CD4-positive, CD25-positive, alpha-beta regulatory T cell (primary cell): Measurements from ENCODE around the gene BBS12. TPM values are rescaled to one million over a fixed set of nuclear protein-coding genes. Genes with fewer than 3 reads are reported as not detected.
"Not testable (repeated sequence)": the region's sequence is repeated elsewhere in the genome, so short reads cannot be mapped to it uniquely, and the experiment has no call there.

ENCODE experiments used
- ATAC-seq, 2 donors: fragments of 150-1000 bp; cut with Tn5 transposase; one replicate each; pipeline ENCODE4 v1.10.0; 2021; ENCODE audit warnings: low read depth in 2 of 2, moderate number of reproducible peaks in 2 of 2, moderate library complexity in 1 of 2
- DNase-seq, 3 donors: peaks; one replicate each; pipeline versions ENCODE4 v3.0.0 to v3.0.0-alpha.2; 2012 to 2022; ENCODE audit warnings: mixed read lengths in 1 of 3
- H3K27ac ChIP-seq: one replicate; pipeline ENCODE4 v1.7.0; 2013; ENCODE audit warnings: mild to moderate bottlenecking, low read length; ENCODE audit not compliant: insufficient read depth, poor library complexity, severe bottlenecking
- H3K27me3 ChIP-seq: one replicate; pipeline ENCODE4 v1.7.0; 2013; ENCODE audit warnings: low read length; ENCODE audit not compliant: control insufficient read depth, insufficient read depth
- H3K36me3 ChIP-seq: one replicate; pipeline ENCODE4 v1.7.0; 2013; ENCODE audit warnings: mild to moderate bottlenecking, low read length, moderate library complexity; ENCODE audit not compliant: control insufficient read depth, insufficient read depth
- H3K4me1 ChIP-seq: 2 replicates; pipeline ENCODE4 v1.7.0; 2013; ENCODE audit warnings: mild to moderate bottlenecking, low read length; ENCODE audit not compliant: insufficient read depth, control insufficient read depth, poor library complexity, severe bottlenecking
- H3K4me3 ChIP-seq: one replicate; pipeline ENCODE4 v1.7.0; 2013; ENCODE audit warnings: low read depth, mild to moderate bottlenecking, low read length, moderate library complexity
- H3K9me3 ChIP-seq, 2 experiments: 1 replicate in 1 of 2; 2 replicates in 1 of 2; pipeline ENCODE4 v1.7.0; 2013; ENCODE audit warnings: low read length in 2 of 2, mild to moderate bottlenecking in 1 of 2, moderate library complexity in 1 of 2; ENCODE audit not compliant: control insufficient read depth in 2 of 2
- H3K27ac Mint-ChIP-seq, 3 donors: one replicate each; pipeline ENCODE4 v1.8.0; 2020 to 2022; ENCODE audit warnings: mild to moderate bottlenecking in 3 of 3, mixed read lengths in 3 of 3, moderate library complexity in 2 of 3
- H3K27me3 Mint-ChIP-seq: one replicate; pipeline ENCODE4 v1.8.0; 2022; ENCODE audit warnings: mild to moderate bottlenecking, mixed read lengths
- H3K36me3 Mint-ChIP-seq: one replicate; pipeline ENCODE4 v1.8.0; 2020; ENCODE audit warnings: mixed read lengths
- H3K4me1 Mint-ChIP-seq, 4 donors: one replicate each; pipeline ENCODE4 v1.8.0; 2020 to 2022; ENCODE audit warnings: mixed read lengths in 4 of 4, mild to moderate bottlenecking in 1 of 4
- H3K4me3 Mint-ChIP-seq, 4 donors: one replicate each; pipeline ENCODE4 v1.8.0; 2020 to 2022; ENCODE audit warnings: mild to moderate bottlenecking in 4 of 4, mixed read lengths in 4 of 4, moderate library complexity in 3 of 4
- H3K9me3 Mint-ChIP-seq, 7 donors: one replicate each; pipeline ENCODE4 v1.8.0; 2020 to 2022; ENCODE audit warnings: mixed read lengths in 7 of 7, mild to moderate bottlenecking in 3 of 7, moderate library complexity in 2 of 7
- polyA plus RNA-seq, 4 donors: library from polyadenylated mRNA; unstranded; fragments of 300-500 nt; fragmentation: Illumina TruSeq; gene quantifications; one replicate each; pipeline ENCODE4 v1.2.3, GENCODE V29; 2021
- total RNA-seq: library from RNA; stranded (reverse); gene quantifications from one replicate; pipeline ENCODE4 v1.2.3, GENCODE V29; 2022

BBS12 gene
- total and polyA plus RNA-seq, 5 donors from 2014 or later, result 1.2 to 2.8 (median 1.7) TPM

- no peaks in the 10 kb centered on the region for H3K4me1 ChIP-seq
- H3K4me1 Mint-ChIP-seq, result no peaks in the 10 kb centered on the region
- H3K27ac ChIP-seq, result no peak overlapping the region
- peaks cover 0 to 1% (median 0%) of the 10 kb centered on the region in 7 donors for H3K9me3 Mint-ChIP-seq
- no peak overlapping the region for H3K4me3 Mint-ChIP-seq
- H3K4me3 ChIP-seq, result no peak overlapping the region
- no peaks in the 10 kb centered on the region for H3K9me3 ChIP-seq
- DNase-seq (no peak), ATAC-seq (no peak)
- no peaks in the 10 kb centered on the region for H3K36me3 ChIP-seq
- no peaks in the 10 kb centered on the region for H3K36me3 Mint-ChIP-seq
- peaks cover 19% of the 10 kb centered on the region for H3K27me3 Mint-ChIP-seq
- peaks cover 9% of the 10 kb centered on the region for H3K27me3 ChIP-seq
- no peak overlapping the region for H3K27ac Mint-ChIP-seq
These were observed 45.6 kb downstream of the BBS12 start for GRCh38 chr4:122777846-122778673.

DNA sequence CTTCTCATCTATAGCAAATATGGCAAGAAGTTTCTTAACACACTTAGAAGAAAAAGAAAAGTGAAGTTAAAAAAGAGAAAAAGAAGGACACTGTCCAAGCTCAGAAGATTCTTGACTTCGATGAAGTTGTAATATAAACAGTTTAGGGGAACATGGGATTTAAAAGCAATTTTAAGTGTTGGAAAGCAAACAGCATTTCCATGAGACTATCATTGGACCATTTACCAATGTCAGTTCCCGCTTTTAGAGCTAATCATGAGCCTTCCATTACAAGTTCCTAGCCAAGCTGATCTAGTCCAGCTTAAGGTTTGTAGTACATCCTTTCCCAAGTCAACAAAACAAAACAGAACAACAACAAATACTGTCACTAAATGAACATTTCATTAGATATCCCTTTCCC lies 49.0 kb downstream of the BBS12 start:
- Mint-ChIP-seq H3K4me1 (no peaks in the 10 kb centered on the region), H3K27me3 (peaks cover 18% of the 10 kb centered on the region), H3K9me3 (peaks cover 0 to 4% (median 0%) of the 10 kb centered on the region in 7 donors), H3K27ac (no peak overlapping the region), H3K4me3 (no peak overlapping the region), H3K36me3 (no peaks in the 10 kb centered on the region)
- DNase-seq (no peak), ATAC-seq (no peak)
- H3K4me1 ChIP-seq, result no peaks in the 10 kb centered on the region
- H3K36me3 ChIP-seq, result no peaks in the 10 kb centered on the region
- no peaks in the 10 kb centered on the region for H3K9me3 ChIP-seq
- peaks cover 6% of the 10 kb centered on the region for H3K27me3 ChIP-seq
- H3K4me3 ChIP-seq, result no peak overlapping the region
- H3K27ac ChIP-seq, result no peak overlapping the region

GRCh38 chr4:122783301-122784215 lies 51.1 kb downstream of the BBS12 start:
- Mint-ChIP-seq H3K27me3 (peaks cover 18% of the 10 kb centered on the region), H3K27ac (no peak overlapping the region), H3K9me3 (peaks cover 0 to 5% (median 0%) of the 10 kb centered on the region in 7 donors), H3K36me3 (no peaks in the 10 kb centered on the region), H3K4me3 (no peak overlapping the region), H3K4me1 (no peaks in the 10 kb centered on the region)
- H3K27ac ChIP-seq, result no peak overlapping the region
- H3K36me3 ChIP-seq, result no peaks in the 10 kb centered on the region
- no peaks in the 10 kb centered on the region for H3K4me1 ChIP-seq
- peaks cover 6% of the 10 kb centered on the region for H3K27me3 ChIP-seq
- DNase-seq (no peak), ATAC-seq (no peak)
- H3K4me3 ChIP-seq, result no peak overlapping the region
- no peaks in the 10 kb centered on the region for H3K9me3 ChIP-seq

DNA sequence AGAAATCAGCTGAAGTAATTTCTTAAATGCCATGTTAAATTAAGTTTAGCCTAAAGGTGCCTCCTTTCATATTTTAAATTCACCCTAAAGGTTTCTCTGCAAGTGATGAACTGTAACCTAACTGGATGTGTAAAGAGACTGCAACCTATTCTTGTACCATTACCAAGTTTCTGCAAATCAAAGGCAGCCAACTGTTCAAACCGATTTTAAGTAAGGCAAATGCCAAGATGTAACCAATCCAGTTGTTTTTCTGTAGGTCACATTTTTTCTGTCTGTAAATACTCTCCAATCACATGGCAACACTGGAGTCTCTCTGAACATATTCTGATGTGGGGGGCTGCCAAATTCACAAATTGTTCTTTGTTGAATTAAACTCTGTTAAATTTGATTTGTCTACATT lies 51.8 kb downstream of the BBS12 start:
- no peaks in the 10 kb centered on the region for H3K36me3 ChIP-seq
- ATAC-seq, result no peak
- Mint-ChIP-seq H3K9me3 (peaks cover 0 to 5% (median 0%) of the 10 kb centered on the region in 7 donors), H3K36me3 (no peaks in the 10 kb centered on the region), H3K27ac (no peak overlapping the region), H3K4me1 (no peaks in the 10 kb centered on the region), H3K27me3 (peaks cover 18% of the 10 kb centered on the region), H3K4me3 (no peak overlapping the region)
- H3K9me3 ChIP-seq, result no peaks in the 10 kb centered on the region
- no peak overlapping the region for H3K27ac ChIP-seq
- H3K4me1 ChIP-seq, result no peaks in the 10 kb centered on the region
- no peak for DNase-seq
- peaks cover 6% of the 10 kb centered on the region for H3K27me3 ChIP-seq
- no peak overlapping the region for H3K4me3 ChIP-seq

- Histone ChIP-seq H3K9me3 (no peaks in the 10 kb centered on the region), H3K27ac (no peak overlapping the region), H3K36me3 (no peaks in the 10 kb centered on the region), H3K27me3 (peaks cover 5% of the 10 kb centered on the region), H3K4me1 (no peaks in the 10 kb centered on the region), H3K4me3 (no peak overlapping the region)
- H3K4me1 Mint-ChIP-seq, result no peaks in the 10 kb centered on the region
- DNase-seq (no peak), ATAC-seq (no peak)
- H3K36me3 Mint-ChIP-seq, result no peaks in the 10 kb centered on the region
- peaks cover 0 to 5% (median 0%) of the 10 kb centered on the region in 7 donors for H3K9me3 Mint-ChIP-seq
- H3K27me3 Mint-ChIP-seq, result peaks cover 25% of the 10 kb centered on the region
- no peak overlapping the region for H3K4me3 Mint-ChIP-seq
- H3K27ac Mint-ChIP-seq, result no peak overlapping the region
These were observed 52.6 kb downstream of the BBS12 start for GRCh38 chr4:122785099-122785498.

DNA sequence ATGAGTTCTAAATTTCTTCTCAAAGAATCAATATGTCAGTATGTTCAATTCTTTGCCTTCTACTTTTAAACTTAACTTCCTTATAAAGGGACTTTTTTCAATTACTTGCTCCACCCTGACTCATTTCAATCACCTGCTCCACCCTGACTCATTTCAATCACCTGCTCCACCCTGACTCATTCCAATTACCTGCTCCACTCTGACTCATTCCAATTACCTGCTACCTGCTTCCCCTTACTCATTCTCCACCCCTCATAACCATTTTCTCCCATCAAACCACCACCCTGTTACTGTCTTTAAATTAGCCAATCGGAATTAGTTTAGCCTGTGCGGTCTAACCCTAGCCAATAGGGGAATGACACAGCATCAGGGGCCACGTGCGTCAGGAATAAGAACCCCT lies 53.8 kb downstream of the BBS12 start:
- not testable (repeated sequence) for H3K36me3 ChIP-seq, H3K27me3 ChIP-seq, H3K36me3 Mint-ChIP-seq, H3K4me1 Mint-ChIP-seq, H3K4me3 Mint-ChIP-seq, ATAC-seq, H3K4me3 ChIP-seq, H3K4me1 ChIP-seq, H3K9me3 ChIP-seq, H3K27ac Mint-ChIP-seq, H3K9me3 Mint-ChIP-seq, H3K27ac ChIP-seq, DNase-seq
- H3K27me3 Mint-ChIP-seq, result peaks cover 23% of the 10 kb centered on the region

DNA sequence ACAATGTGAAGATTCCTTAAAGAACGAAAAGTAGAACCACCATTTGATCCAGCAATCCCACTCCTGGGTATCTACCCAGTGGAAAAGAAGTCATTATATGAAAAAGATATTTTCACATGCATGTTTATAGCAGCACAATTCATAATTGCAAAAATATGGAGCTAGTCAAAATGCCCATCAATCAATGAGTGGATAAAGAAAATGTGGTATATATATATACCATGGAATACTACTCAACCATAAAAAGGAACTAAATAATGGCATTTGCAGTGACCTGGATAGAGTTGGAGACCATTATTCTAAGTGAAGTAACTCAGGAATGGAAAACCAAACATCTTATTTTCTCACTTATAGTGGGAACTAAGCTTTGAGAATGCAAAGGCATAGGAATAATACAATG lies 54.4 kb downstream of the BBS12 start:
- not testable (repeated sequence) for H3K4me3 Mint-ChIP-seq, H3K4me1 ChIP-seq, H3K9me3 ChIP-seq, DNase-seq, H3K27ac ChIP-seq, H3K36me3 ChIP-seq, H3K4me3 ChIP-seq, H3K4me1 Mint-ChIP-seq, H3K27ac Mint-ChIP-seq, H3K9me3 Mint-ChIP-seq, ATAC-seq, H3K36me3 Mint-ChIP-seq, H3K27me3 ChIP-seq
- H3K27me3 Mint-ChIP-seq, result peaks cover 25% of the 10 kb centered on the region
